A549 (cell line): ENCODE measurements around the gene ATP2B3.

ENCODE experiments used
- BHLHE40 ChIP-seq: IDR thresholded peaks from 2 replicates; pipeline ENCODE4 v1.6.1; 2012; ENCODE audit warnings: low read depth, low read length, inconsistent platforms
- HOXA7 ChIP-seq: fragments of 250-450 bp; sonication (Bioruptor Pico); IDR thresholded peaks from 2 replicates; pipeline ENCODE4 v1.5.0; 2020; ENCODE audit warnings: mild to moderate bottlenecking, moderate library complexity
- JUN ChIP-seq, 2 experiments: fragments of >200 bp; sonication (Bioruptor Twin); formaldehyde crosslinking; IDR thresholded peaks; 2 replicates in 1 of 2; 3 replicates in 1 of 2; pipeline ENCODE4 v1.6.1; 2016 to 2017
- KDM1A ChIP-seq: fragments of 200-600 bp; sonication (generic); IDR thresholded peaks from 2 replicates; pipeline ENCODE4 v1.6.1; 2016; ENCODE audit warnings: low read depth, mild to moderate bottlenecking
- MAFK ChIP-seq: fragments of 450-650 bp; IDR thresholded peaks from 2 replicates; pipeline ENCODE4 v1.6.1; 2014; ENCODE audit not compliant: partially characterized antibody
- POLR2A ChIP-seq: IDR thresholded peaks from 2 replicates; pipeline ENCODE4 v1.6.1; 2012; ENCODE audit warnings: mild to moderate bottlenecking, low read length
- RFX5 ChIP-seq: fragments of 450-650 bp; IDR thresholded peaks from 2 replicates; pipeline ENCODE4 v1.7.1; 2014; ENCODE audit warnings: antibody characterized with exemption, mild to moderate bottlenecking, moderate library complexity
- RNF2 ChIP-seq: fragments of 200-600 bp; sonication (generic); IDR thresholded peaks from 2 replicates; pipeline ENCODE4 v1.6.1; 2016; ENCODE audit warnings: low read depth, mild to moderate bottlenecking, antibody characterized with exemption, moderate library complexity, borderline replicate concordance
- SMC3 ChIP-seq: fragments of >200 bp; sonication (Bioruptor Twin); formaldehyde crosslinking; IDR thresholded peaks from 3 replicates; pipeline ENCODE4 v1.6.1; 2018; ENCODE audit warnings: inconsistent platforms
- ZFP36 ChIP-seq: fragments of 450-650 bp; IDR thresholded peaks from 2 replicates; pipeline ENCODE4 v1.6.1; 2014; ENCODE audit warnings: borderline replicate concordance; ENCODE audit not compliant: partially characterized antibody
- TF ChIP-seq, protein P1 (sequence below): fragments of >200 bp; sonication (Bioruptor Twin); formaldehyde crosslinking; IDR thresholded peaks from 3 replicates; pipeline ENCODE4 v1.5.1; 2016
- TF ChIP-seq, protein P2 (sequence below): IDR thresholded peaks from 2 replicates; pipeline ENCODE4 v1.6.1; 2012

DNA sequence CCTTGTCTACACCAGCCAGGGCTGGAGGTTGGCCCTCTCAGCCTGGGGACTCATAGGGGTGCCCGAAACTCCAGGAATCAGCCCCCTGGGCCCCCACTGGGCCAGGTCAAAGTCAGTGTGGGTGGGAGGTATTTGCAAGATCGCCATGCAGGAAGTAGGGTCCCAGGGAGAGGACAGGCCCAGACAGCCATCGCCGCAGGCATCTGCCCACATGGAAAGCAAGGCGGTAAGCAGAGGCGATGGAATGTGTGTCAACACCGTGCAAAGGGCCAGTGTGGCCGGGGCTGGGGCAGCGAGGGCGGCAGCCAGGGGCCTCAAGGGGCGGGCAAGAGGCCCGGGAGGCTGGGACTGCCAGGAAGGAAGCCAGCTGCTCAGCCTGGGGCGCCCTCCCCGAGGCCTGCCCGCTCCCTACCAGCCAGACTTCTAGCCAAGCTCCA lies 110.3 kb downstream of the ATP2B3 start:
- TF ChIP-seq BHLHE40 (no peak), RNF2 (no peak), POLR2A (no peak), HOXA7 (CRISPR knock-in tag) (no peak), JUN (IDR thresholded peaks at IDR 0.05) (no peak), ZFP36 (no peak), SMC3 (no peak), MAFK (no peak), RFX5 (no peak), KDM1A (no peak)
- TF ChIP-seq, protein P1, sequence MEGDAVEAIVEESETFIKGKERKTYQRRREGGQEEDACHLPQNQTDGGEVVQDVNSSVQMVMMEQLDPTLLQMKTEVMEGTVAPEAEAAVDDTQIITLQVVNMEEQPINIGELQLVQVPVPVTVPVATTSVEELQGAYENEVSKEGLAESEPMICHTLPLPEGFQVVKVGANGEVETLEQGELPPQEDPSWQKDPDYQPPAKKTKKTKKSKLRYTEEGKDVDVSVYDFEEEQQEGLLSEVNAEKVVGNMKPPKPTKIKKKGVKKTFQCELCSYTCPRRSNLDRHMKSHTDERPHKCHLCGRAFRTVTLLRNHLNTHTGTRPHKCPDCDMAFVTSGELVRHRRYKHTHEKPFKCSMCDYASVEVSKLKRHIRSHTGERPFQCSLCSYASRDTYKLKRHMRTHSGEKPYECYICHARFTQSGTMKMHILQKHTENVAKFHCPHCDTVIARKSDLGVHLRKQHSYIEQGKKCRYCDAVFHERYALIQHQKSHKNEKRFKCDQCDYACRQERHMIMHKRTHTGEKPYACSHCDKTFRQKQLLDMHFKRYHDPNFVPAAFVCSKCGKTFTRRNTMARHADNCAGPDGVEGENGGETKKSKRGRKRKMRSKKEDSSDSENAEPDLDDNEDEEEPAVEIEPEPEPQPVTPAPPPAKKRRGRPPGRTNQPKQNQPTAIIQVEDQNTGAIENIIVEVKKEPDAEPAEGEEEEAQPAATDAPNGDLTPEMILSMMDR = no peak
- TF ChIP-seq, protein P2, sequence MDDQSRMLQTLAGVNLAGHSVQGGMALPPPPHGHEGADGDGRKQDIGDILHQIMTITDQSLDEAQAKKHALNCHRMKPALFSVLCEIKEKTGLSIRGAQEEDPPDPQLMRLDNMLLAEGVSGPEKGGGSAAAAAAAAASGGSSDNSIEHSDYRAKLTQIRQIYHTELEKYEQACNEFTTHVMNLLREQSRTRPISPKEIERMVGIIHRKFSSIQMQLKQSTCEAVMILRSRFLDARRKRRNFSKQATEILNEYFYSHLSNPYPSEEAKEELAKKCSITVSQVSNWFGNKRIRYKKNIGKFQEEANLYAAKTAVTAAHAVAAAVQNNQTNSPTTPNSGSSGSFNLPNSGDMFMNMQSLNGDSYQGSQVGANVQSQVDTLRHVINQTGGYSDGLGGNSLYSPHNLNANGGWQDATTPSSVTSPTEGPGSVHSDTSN = no peak
